BJ (cell line): ENCODE data around the gene TTC9C. TPM values are rescaled to one million over a fixed set of nuclear protein-coding genes. Genes with fewer than 3 reads are reported as not detected.
A peak's percentile ranks its signal among the peaks of the same experiment; 100 is the strongest.

Source experiments
- CTCF ChIA-PET: fragments of 350-600 bp; formaldehyde crosslinking; extraction: SDS; loops from one replicate; lab custom pipeline; 2021; ENCODE audit warnings: antibody characterized with exemption, inconsistent platforms; lab: Yijun Ruan, JAX
- POLR2A ChIA-PET: fragments of 300-600 bp; sonication (Branson Sonifier 250); formaldehyde crosslinking; extraction: SDS; loops from one replicate; lab custom pipeline; 2021; ENCODE audit warnings: antibody characterized with exemption; lab: Charles Lee
- DNase-seq: peaks from one replicate; pipeline ENCODE4 v3.0.0-alpha.2; 2011; ENCODE audit warnings: low read depth
- H3K27me3 ChIP-seq: 2 replicates; pipeline ENCODE4 v1.6.0; 2011; ENCODE audit warnings: low read length; ENCODE audit not compliant: control insufficient read depth, insufficient read depth
- H3K36me3 ChIP-seq: 2 replicates; pipeline ENCODE4 v1.5.1; 2011; ENCODE audit warnings: low read length; ENCODE audit not compliant: control insufficient read depth, insufficient read depth
- H3K4me3 ChIP-seq: 2 replicates; pipeline ENCODE4 v1.5.1; 2011; ENCODE audit warnings: low read depth, mild to moderate bottlenecking, control low read depth, low read length
- polyA plus RNA-seq: library from polyadenylated mRNA; depleted of rRNA; stranded (reverse); fragments of >200 nt; gene quantifications from 2 replicates; pipeline ENCODE4 v1.2.3, GENCODE V29; 2011
- TF ChIP-seq, protein P1 (sequence below): IDR thresholded peaks from 2 replicates; pipeline ENCODE4 v1.5.1; 2011; ENCODE audit warnings: low read depth, mild to moderate bottlenecking, control low read depth, inconsistent platforms, low read length, moderate library complexity; ENCODE audit not compliant: insufficient read depth

The TTC9C gene
- polyA plus RNA-seq, 1 experiment, result 31.7 TPM

DNA sequence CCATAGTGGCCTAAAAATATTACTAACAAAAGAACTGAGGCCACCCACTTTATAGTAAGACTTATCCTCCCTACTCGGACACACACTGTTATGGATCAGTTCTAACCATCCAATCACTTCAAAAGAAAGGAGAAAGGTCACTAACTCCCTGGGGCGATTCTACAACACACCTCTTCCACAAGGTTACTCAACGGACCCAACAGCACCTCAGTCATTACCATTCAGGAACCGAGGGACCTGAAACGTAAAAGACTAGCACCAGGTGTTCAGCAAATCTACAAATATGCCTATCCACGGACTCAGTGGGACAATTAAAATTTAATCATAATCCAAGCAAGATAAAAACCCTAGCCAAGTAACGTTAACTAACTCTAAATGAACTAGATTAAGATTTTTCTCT is 2.6 kb upstream of the TTC9C start:
- Histone ChIP-seq H3K27me3 (no peaks in the 10 kb centered on the region), H3K4me3 (peak overlapping the region; percentile 88), H3K36me3 (peaks cover 11% of the 10 kb centered on the region)
- TF ChIP-seq, protein P1, sequence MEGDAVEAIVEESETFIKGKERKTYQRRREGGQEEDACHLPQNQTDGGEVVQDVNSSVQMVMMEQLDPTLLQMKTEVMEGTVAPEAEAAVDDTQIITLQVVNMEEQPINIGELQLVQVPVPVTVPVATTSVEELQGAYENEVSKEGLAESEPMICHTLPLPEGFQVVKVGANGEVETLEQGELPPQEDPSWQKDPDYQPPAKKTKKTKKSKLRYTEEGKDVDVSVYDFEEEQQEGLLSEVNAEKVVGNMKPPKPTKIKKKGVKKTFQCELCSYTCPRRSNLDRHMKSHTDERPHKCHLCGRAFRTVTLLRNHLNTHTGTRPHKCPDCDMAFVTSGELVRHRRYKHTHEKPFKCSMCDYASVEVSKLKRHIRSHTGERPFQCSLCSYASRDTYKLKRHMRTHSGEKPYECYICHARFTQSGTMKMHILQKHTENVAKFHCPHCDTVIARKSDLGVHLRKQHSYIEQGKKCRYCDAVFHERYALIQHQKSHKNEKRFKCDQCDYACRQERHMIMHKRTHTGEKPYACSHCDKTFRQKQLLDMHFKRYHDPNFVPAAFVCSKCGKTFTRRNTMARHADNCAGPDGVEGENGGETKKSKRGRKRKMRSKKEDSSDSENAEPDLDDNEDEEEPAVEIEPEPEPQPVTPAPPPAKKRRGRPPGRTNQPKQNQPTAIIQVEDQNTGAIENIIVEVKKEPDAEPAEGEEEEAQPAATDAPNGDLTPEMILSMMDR, result no peak
- POLR2A ChIA-PET, result interaction anchor here (1.0 to 2.2 kb wide), 3 partner anchors 16 to 60 kb away, joined by 3 to 12 read pairs (median 3); partner anchors contain the start of genes C11orf98, CSKMT and ZBTB3
- DNase-seq, result no peak
- CTCF ChIA-PET, result interaction anchor here (1.0 to 1.2 kb wide), 2 partner anchors 16 to 61 kb away, joined by 3 to 5 read pairs; no protein-coding TSS in a partner anchor

GRCh38 chr11:62726156-62726914 is 2.0 kb upstream of the TTC9C start:
- H3K36me3 ChIP-seq, result peaks cover 11% of the 10 kb centered on the region
- DNase-seq, result no peak
- TF ChIP-seq, protein P1, result no peak
- no peaks in the 10 kb centered on the region for H3K27me3 ChIP-seq
- H3K4me3 ChIP-seq, result peak overlapping the region; percentile 88
- POLR2A ChIA-PET, result interaction anchor here (1.0 to 2.2 kb wide), 3 partner anchors 17 to 61 kb away, joined by 3 to 12 read pairs (median 3); partner anchors contain the start of genes C11orf98, CSKMT and ZBTB3
- CTCF ChIA-PET, result interaction anchor here (1.0 to 1.4 kb wide), 5 partner anchors 10 to 93 kb away, joined by 3 to 5 read pairs (median 3); partner anchors contain the start of gene UBXN1

DNA sequence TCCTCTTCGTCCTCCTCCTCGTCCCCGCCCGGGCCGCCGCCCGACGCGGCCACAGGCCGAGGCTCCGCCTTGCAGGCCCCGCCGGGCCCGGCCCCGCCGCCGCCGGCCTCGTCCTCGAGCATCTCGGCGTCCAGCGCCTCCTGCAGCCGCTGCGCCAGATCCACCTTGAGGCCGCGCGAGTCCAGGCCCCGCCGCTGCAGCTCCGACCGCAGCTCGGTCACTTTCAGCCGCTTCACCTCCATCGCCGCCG is 1.4 kb upstream of the TTC9C start:
- TF ChIP-seq, protein P1, result no peak
- H3K4me3 ChIP-seq, result peak overlapping the region; percentile 88
- CTCF ChIA-PET, result interaction anchor here (0.9 to 1.4 kb wide), 6 partner anchors 10 to 131 kb away, joined by 3 read pairs; partner anchors contain the start of gene UBXN1
- H3K27me3 ChIP-seq, result no peaks in the 10 kb centered on the region
- peaks cover 9% of the 10 kb centered on the region for H3K36me3 ChIP-seq
- POLR2A ChIA-PET, result interaction anchor here (0.5 to 2.2 kb wide), 10 partner anchors 18 to 153 kb away, joined by 3 to 12 read pairs (median 5); partner anchors contain the start of genes C11orf98, CSKMT, EEF1G and MTA2
- no peak for DNase-seq

DNA sequence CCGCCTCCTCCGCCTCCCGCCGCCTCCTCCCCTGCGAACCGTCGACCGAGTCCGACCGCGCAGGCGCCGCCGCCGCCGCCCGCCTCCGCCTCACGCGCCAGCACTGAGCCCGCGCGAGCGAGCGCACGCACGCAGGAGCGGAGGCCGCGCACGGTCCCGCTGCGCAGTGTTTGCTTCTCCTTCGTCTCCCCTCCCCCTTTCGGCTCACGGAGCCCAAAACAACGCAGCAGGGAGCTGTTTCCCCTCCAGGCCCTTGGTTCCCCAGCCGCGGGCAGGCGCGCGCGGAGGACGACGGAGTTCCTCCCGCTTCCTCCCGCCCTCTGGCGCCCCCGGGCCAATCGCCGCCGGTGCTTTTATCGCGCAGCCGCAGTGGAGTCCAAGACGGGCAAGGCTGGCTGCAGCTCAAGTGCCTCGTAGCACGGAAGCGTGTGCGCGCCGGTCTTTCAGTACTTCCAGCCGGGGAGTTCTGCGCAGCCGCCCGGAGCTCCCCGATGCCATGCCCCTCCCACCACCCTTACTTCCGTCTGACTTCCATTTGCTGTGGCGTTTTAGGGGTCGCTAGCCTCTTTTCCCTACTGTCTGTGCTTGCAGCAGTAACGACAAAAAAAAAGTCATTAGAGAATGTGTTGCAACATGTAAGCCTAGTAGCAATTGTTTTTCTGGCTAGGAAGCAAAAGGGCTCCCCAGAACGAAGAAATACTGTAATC is 968 bp upstream of the TTC9C start, which contains the start of gene HNRNPUL2:
HNRNPUL2 (minus strand) TSS at position 293 of the 707 bp plus-strand sequence. CDS start 301 bp downstream, outside the sequence.
- Histone ChIP-seq H3K4me3 (peak within 1 kb of the TSS; percentile 88), H3K36me3 (peaks cover 6% of the 10 kb centered on the region), H3K27me3 (no peaks in the 10 kb centered on the region)
- TF ChIP-seq, protein P1, result no peak; the same call in 1 of the 2 replicates
- CTCF ChIA-PET, result interaction anchor here (0.6 to 1.4 kb wide), 9 partner anchors 11 to 130 kb away, joined by 3 read pairs; partner anchors contain the start of genes BSCL2 and UBXN1
- peak; percentile 91 for DNase-seq
- POLR2A ChIA-PET, result interaction anchor here (0.5 to 2.2 kb wide), 12 partner anchors 18 to 300 kb away, joined by 3 to 12 read pairs (median 5); partner anchors contain the start of genes C11orf98, CSKMT, EEF1G and MTA2
